KMS-11 (cell line): ENCODE measurements around the gene GABRR3.

Experiments used
- H2AFZ ChIP-seq: fragments of 200-600 bp; sonication (generic); 2 replicates; pipeline ENCODE4 v1.6.1; 2016; ENCODE audit warnings: antibody characterized with exemption, mixed run types, low read depth
- H3K27ac ChIP-seq: fragments of 200-600 bp; sonication (generic); 2 replicates; pipeline ENCODE4 v1.6.1; 2016; ENCODE audit warnings: mild to moderate bottlenecking, mixed run types
- H3K27me3 ChIP-seq: fragments of 200-600 bp; sonication (generic); 2 replicates; pipeline ENCODE4 v1.6.1; 2017; ENCODE audit warnings: mild to moderate bottlenecking, low read depth, mixed run types, moderate library complexity; ENCODE audit not compliant: insufficient read depth
- H3K36me3 ChIP-seq: fragments of 200-600 bp; sonication (generic); 2 replicates; pipeline ENCODE4 v1.6.1; 2017; ENCODE audit warnings: mild to moderate bottlenecking, mixed run types; ENCODE audit not compliant: insufficient read depth
- H3K4me1 ChIP-seq: fragments of 200-600 bp; sonication (generic); 2 replicates; pipeline ENCODE4 v1.6.1; 2016; ENCODE audit warnings: mild to moderate bottlenecking, low read depth, mixed run types; ENCODE audit not compliant: poor library complexity, severe bottlenecking
- H3K4me2 ChIP-seq: fragments of 200-600 bp; sonication (generic); 2 replicates; pipeline ENCODE4 v1.7.0; 2016; ENCODE audit warnings: mild to moderate bottlenecking, mixed run types
- H3K4me3 ChIP-seq: fragments of 200-600 bp; sonication (generic); IDR thresholded peaks from 2 replicates; pipeline ENCODE4 v1.6.1; 2017; ENCODE audit warnings: low read depth, low read length, mixed read lengths; ENCODE audit not compliant: insufficient read depth
- H3K79me2 ChIP-seq: fragments of 200-600 bp; sonication (generic); 2 replicates; pipeline ENCODE4 v1.6.1; 2016; ENCODE audit warnings: low read depth, mixed run types; ENCODE audit not compliant: insufficient read depth
- H3K9ac ChIP-seq: fragments of 200-600 bp; sonication (generic); 2 replicates; pipeline ENCODE4 v1.6.1; 2016; ENCODE audit warnings: mild to moderate bottlenecking, mixed run types
- H4K20me1 ChIP-seq: fragments of 200-600 bp; sonication (generic); 2 replicates; pipeline ENCODE4 v1.6.1; 2016; ENCODE audit warnings: mild to moderate bottlenecking, mixed run types; ENCODE audit not compliant: insufficient read depth
- CTCF ChIP-seq: fragments of 200-600 bp; sonication (generic); conservative IDR thresholded peaks from 2 replicates; pipeline ENCODE4 v1.6.1; 2017; ENCODE audit warnings: low read depth, mild to moderate bottlenecking, antibody characterized with exemption, low read length, moderate library complexity, mixed read lengths

The GABRR3 gene

GRCh38 chr3:97974996-97975395, 60.1 kb downstream of the GABRR3 start:
- Histone ChIP-seq H3K4me1 (peaks cover 35% of the 10 kb centered on the region), H3K27ac (no peak overlapping the region), H4K20me1 (no peaks in the 10 kb centered on the region), H3K27me3 (no peaks in the 10 kb centered on the region), H3K9ac (no peak overlapping the region), H3K4me2 (peak overlapping the region; percentile 3), H2AFZ (no peak overlapping the region), H3K79me2 (peaks cover 17% of the 10 kb centered on the region), H3K4me3 (no peak overlapping the region), H3K36me3 (no peaks in the 10 kb centered on the region)
- TF ChIP-seq CTCF, result no peak

- H3K4me1 ChIP-seq, result peaks cover 54% of the 10 kb centered on the region
- H3K4me2 ChIP-seq, result peak overlapping the region; percentile 64; the same call in 1 of the 2 replicates
- peak overlapping the region; percentile 65 for H2AFZ ChIP-seq
- H3K79me2 ChIP-seq, result peaks cover 36% of the 10 kb centered on the region
- no peak overlapping the region for H3K4me3 ChIP-seq
- H3K9ac ChIP-seq, result peak overlapping the region; percentile 76; the same call in 1 of the 2 replicates
- no peaks in the 10 kb centered on the region for H4K20me1 ChIP-seq
- no peak for TF ChIP-seq CTCF
- no peak overlapping the region for H3K27ac ChIP-seq
- no peaks in the 10 kb centered on the region for H3K36me3 ChIP-seq
- H3K27me3 ChIP-seq, result no peaks in the 10 kb centered on the region
Observed at GRCh38 chr3:97972976-97973375, 62.1 kb downstream of the GABRR3 start.

- H4K20me1 ChIP-seq, result no peaks in the 10 kb centered on the region
- peaks cover 57% of the 10 kb centered on the region for H3K4me1 ChIP-seq
- peaks cover 47% of the 10 kb centered on the region for H3K79me2 ChIP-seq
- TF ChIP-seq CTCF, result no peak
- H3K4me2 ChIP-seq, result peak within 1 kb of the TSS; percentile 91
- H3K27me3 ChIP-seq, result no peaks in the 10 kb centered on the region
- peak within 1 kb of the TSS; percentile 55 for H3K27ac ChIP-seq
- H3K9ac ChIP-seq, result peak within 1 kb of the TSS; percentile 76
- H3K36me3 ChIP-seq, result no peaks in the 10 kb centered on the region
- H3K4me3 ChIP-seq, result peak within 1 kb of the TSS; percentile 39
- H2AFZ ChIP-seq, result peak within 1 kb of the TSS; percentile 65
Observed at GRCh38 chr3:97971679-97972567, 63.2 kb downstream of the GABRR3 start, which contains the start of gene RIOX2. RIOX2 (minus strand) TSS chr3:97972431; CDS start chr3:97967593, 4,838 bp downstream.

- peaks cover 50% of the 10 kb centered on the region for H3K79me2 ChIP-seq
- no peaks in the 10 kb centered on the region for H4K20me1 ChIP-seq
- peaks cover 57% of the 10 kb centered on the region for H3K4me1 ChIP-seq
- peak overlapping the region; percentile 45 for H2AFZ ChIP-seq
- no peaks in the 10 kb centered on the region for H3K27me3 ChIP-seq
- peak overlapping the region; percentile 76 for H3K9ac ChIP-seq
- H3K4me2 ChIP-seq, result peak overlapping the region; percentile 91
- no peaks in the 10 kb centered on the region for H3K36me3 ChIP-seq
- no peak for TF ChIP-seq CTCF
- H3K27ac ChIP-seq, result peak overlapping the region; percentile 55
- H3K4me3 ChIP-seq, result peak overlapping the region; percentile 39
Observed at GRCh38 chr3:97970956-97971620, 64.0 kb downstream of the GABRR3 start.
